Stomach (tissue), 9 donors: ENCODE results near the gene RGS18. TPM values are rescaled to one million over a fixed set of nuclear protein-coding genes. Genes with fewer than 3 reads are reported as not detected.
"Not testable (repeated sequence)": the region's sequence is repeated elsewhere in the genome, so short reads cannot be mapped to it uniquely, and the experiment has no call there.

Experiments
- DNase-seq, 2 donors: peaks; one replicate each; pipeline versions ENCODE4 v3.0.0 to v3.0.0-alpha.2; 2013 to 2019
- H3K27ac ChIP-seq, 5 donors: fragments of 200-600 bp in 4 of 5; sonication (generic) in 4 of 5; one replicate each; pipeline ENCODE4 v1.5.1; 2013 to 2019; ENCODE audit warnings: mild to moderate bottlenecking in 1 of 5, moderate library complexity in 1 of 5
- H3K27me3 ChIP-seq, 3 donors: fragments of 200-600 bp; sonication (generic); one replicate each; pipeline ENCODE4 v1.5.1; 2017 to 2019; ENCODE audit warnings: mixed run types in 1 of 3
- H3K36me3 ChIP-seq, 4 donors: fragments of 200-600 bp; sonication (generic); 1 replicate in 3 of 4; 2 replicates in 1 of 4; pipeline ENCODE4 v1.5.1; 2016 to 2019
- H3K4me1 ChIP-seq, 4 donors: fragments of 200-600 bp; sonication (generic); one replicate each; pipeline ENCODE4 v1.5.1; 2016 to 2019
- H3K4me3 ChIP-seq, 4 donors: fragments of 200-600 bp; sonication (generic) in 3 of 4; one replicate each; pipeline ENCODE4 v1.5.1; 2016 to 2019; ENCODE audit warnings: mild to moderate bottlenecking in 1 of 4
- H3K9me3 ChIP-seq, 4 donors: fragments of 200-600 bp; sonication (generic); one replicate each; pipeline ENCODE4 v1.5.1; 2016 to 2019
- CTCF ChIP-seq, 7 experiments: fragments of 450-650 bp in 4 of 7; fragments of 200-600 bp in 3 of 7; sonication (generic) in 3 of 7; IDR thresholded peaks; one replicate each; pipeline ENCODE4 v1.5.1; 2016 to 2019; ENCODE audit warnings: antibody characterized with exemption in 7 of 7, control low read depth in 2 of 7, mild to moderate bottlenecking in 1 of 7
- EP300 ChIP-seq: sonication (generic); formaldehyde crosslinking; IDR thresholded peaks from one replicate; pipeline ENCODE4 v1.6.1; 2017; ENCODE audit warnings: antibody characterized with exemption
- POLR2A ChIP-seq, 4 donors: fragments of 450-650 bp; IDR thresholded peaks; one replicate each; pipeline ENCODE4 v1.6.1; 2016; ENCODE audit warnings: antibody characterized with exemption in 4 of 4, control low read depth in 2 of 4, mild to moderate bottlenecking in 1 of 4, moderate library complexity in 1 of 4
- POLR2AphosphoS5 ChIP-seq, 3 donors: sonication (generic); formaldehyde crosslinking; IDR thresholded peaks; one replicate each; pipeline ENCODE4 v1.6.1; 2016; ENCODE audit warnings: antibody characterized with exemption in 3 of 3
- WGBS, 5 donors: extraction: QIAGEN DNeasy Blood & Tissue Kit in 3 of 5; methylation state at CpG; one replicate each; pipeline versions ENCODE4 v1.1.5 to v1.1.7; 2013 to 2018; 5-methylcytosine and 5-hydroxymethylcytosine counted together
- intact Hi-C: fragments of 100-400 bp; cut with DNase I; formaldehyde crosslinking; loops from one replicate; pipeline ENCODE4 v1.15.1; 2023; ENCODE audit warnings: low total_unique reads
- polyA plus RNA-seq, 3 donors: library from polyadenylated mRNA; stranded (reverse); fragments of 200-250 nt; gene quantifications; one replicate each; pipeline ENCODE4 v1.2.3, GENCODE V29; 2013
- total RNA-seq, 5 donors: library from RNA; depleted of rRNA; stranded (reverse); fragments of >200 nt; gene quantifications; one replicate each; pipeline versions ENCODE4 v1.1.0 to v1.2.3, GENCODE V29; 2014 to 2016
- donor health status: healthy with polysubstance abuse.
- donor health status: Bipolar disorder and iron deficiency.
- donor health status: healthy.

RGS18 gene
- total and polyA plus RNA-seq, 8 donors = 0.38 to 4.0 (median 3.0) TPM; not detected in 2

DNA sequence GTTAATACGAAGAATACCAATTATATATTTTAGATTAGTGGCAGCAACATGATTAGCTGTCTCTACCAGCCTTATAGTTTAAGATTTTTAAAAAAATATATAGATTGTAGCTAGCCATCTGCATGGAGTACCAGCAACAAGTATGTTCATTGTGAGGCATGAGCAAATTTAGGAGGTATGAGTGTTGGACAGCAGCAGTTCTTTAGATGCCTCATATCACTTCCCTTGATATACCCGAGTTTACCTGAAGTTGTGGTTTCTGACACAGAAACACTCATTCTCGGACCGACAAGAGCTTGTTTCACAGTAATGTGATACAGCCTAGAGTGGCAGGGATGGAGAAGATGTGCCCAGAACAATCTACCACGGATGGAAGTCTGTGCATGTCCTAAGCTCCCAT lies 69.1 kb downstream of the RGS18 start:
- 73 to 90% (median 81%) methylated on average over 5 of the region's 5 CpGs for WGBS, 5 donors
- Histone ChIP-seq H3K4me1 (no peaks in the 10 kb centered on the region), H3K27me3 (no peaks in the 10 kb centered on the region), H3K36me3 (no peaks in the 10 kb centered on the region), H3K9me3 (peaks cover 0 to 6% (median 0%) of the 10 kb centered on the region in 4 donors), H3K27ac (no peak overlapping the region), H3K4me3 (no peak overlapping the region)
- intact Hi-C loops = no loop called here
- TF ChIP-seq EP300 (no peak), CTCF (IDR thresholded peaks at IDR 0.05) (no peak)
- no peak for DNase-seq

GRCh38 chr1:192227980-192228379 lies 69.7 kb downstream of the RGS18 start:
- H3K27ac ChIP-seq, H3K27me3 ChIP-seq, DNase-seq, H3K4me1 ChIP-seq, H3K4me3 ChIP-seq, H3K9me3 ChIP-seq, intact Hi-C loops, H3K36me3 ChIP-seq: not testable (repeated sequence)
- WGBS, 5 donors = 91 to 96% (median 94%) methylated on average over 13 of the region's 13 CpGs

GRCh38 chr1:192232817-192233417 lies 74.7 kb downstream of the RGS18 start:
- Histone ChIP-seq H3K4me3 (no peak overlapping the region), H3K27ac (no peak overlapping the region), H3K36me3 (no peaks in the 10 kb centered on the region), H3K9me3 (no peaks in the 10 kb centered on the region), H3K27me3 (no peaks in the 10 kb centered on the region), H3K4me1 (no peaks in the 10 kb centered on the region)
- 81 to 86% (median 85%) methylated on average over 7 of the region's 7 CpGs for WGBS, 5 donors
- intact Hi-C loops = no loop called here
- TF ChIP-seq POLR2AphosphoS5 (IDR thresholded peaks at IDR 0.05) (no peak), EP300 (no peak), CTCF (IDR thresholded peaks at IDR 0.05) (no peak), POLR2A (IDR thresholded peaks at IDR 0.05) (no peak)
- DNase-seq = no peak

DNA sequence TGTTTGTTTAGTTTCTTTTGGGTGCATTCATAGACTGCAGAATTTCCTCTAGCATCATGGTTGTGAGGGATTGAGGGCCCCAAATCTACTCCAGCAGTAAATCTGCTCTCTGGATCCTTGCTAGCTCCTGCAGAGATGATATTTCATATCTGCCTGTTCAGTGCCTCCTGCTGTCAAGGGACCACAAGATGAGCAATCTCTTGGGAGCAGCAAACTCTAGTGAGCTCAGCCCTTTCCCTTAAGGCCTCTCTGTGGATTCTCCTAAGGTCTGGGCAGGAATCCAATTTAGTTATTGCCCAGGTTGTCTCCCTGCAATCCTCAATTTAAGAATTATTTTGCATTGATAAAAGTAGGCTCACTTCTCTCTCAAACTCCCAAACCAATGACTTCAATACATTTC lies 76.9 kb downstream of the RGS18 start:
- intact Hi-C loops = no loop called here
- no peaks in the 10 kb centered on the region for H3K27me3 ChIP-seq
- no peak overlapping the region for H3K27ac ChIP-seq
- no peaks in the 10 kb centered on the region for H3K4me1 ChIP-seq
- no peak for DNase-seq
- H3K9me3 ChIP-seq = no peaks in the 10 kb centered on the region
- H3K4me3 ChIP-seq = no peak overlapping the region
- no peaks in the 10 kb centered on the region for H3K36me3 ChIP-seq
- TF ChIP-seq POLR2A (IDR thresholded peaks at IDR 0.05) (no peak), POLR2AphosphoS5 (IDR thresholded peaks at IDR 0.05) (no peak), EP300 (no peak), CTCF (IDR thresholded peaks at IDR 0.05) (no peak)

Other genes with a start within 250 kb of the RGS18 start
- not detected for gene RGS21, start 158.5 kb downstream of the RGS18 start, total RNA-seq
- not detected for gene RGS21, start 158.5 kb downstream of the RGS18 start, polyA plus RNA-seq